ENCODE measurements around the gene CHDH.

Gene CHDH

DNA sequence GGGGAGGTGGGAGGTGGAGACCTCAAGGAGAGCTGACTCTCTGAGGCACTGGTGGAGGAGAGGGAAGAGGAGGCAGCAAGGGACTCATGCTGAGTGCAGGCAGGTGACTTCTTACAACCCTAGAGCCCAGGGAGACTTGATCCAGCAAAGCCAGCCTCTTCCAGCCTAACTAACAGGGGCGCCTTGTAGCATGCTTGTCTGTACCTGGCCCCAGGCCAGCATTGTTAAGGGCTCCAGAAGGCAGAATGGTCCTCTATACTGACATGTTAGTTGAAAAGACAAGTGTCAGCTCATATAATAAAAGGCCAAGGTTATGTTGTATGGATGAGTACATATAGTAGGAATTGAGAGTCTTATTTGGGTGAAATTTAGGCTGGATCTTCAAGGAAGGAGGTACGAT, 65.4 kb downstream of the CHDH start:
- Histone ChIP-seq H3K36me3 (replicated peaks) (no peaks in the 10 kb centered on the region), H3K27me3 (replicated peaks) (no peaks in the 10 kb centered on the region), H3K27ac (no peak overlapping the region), H3K4me3 (ENCODE audit: low read depth, low read length) (no peak overlapping the region)
- DNase-seq = no peak
- in situ Hi-C loops (cut with HindIII; ENCODE audit: low pct_ligation_motif_present, low sequenced_read_pairs) = no loop called here
- TF ChIP-seq, protein P1, sequence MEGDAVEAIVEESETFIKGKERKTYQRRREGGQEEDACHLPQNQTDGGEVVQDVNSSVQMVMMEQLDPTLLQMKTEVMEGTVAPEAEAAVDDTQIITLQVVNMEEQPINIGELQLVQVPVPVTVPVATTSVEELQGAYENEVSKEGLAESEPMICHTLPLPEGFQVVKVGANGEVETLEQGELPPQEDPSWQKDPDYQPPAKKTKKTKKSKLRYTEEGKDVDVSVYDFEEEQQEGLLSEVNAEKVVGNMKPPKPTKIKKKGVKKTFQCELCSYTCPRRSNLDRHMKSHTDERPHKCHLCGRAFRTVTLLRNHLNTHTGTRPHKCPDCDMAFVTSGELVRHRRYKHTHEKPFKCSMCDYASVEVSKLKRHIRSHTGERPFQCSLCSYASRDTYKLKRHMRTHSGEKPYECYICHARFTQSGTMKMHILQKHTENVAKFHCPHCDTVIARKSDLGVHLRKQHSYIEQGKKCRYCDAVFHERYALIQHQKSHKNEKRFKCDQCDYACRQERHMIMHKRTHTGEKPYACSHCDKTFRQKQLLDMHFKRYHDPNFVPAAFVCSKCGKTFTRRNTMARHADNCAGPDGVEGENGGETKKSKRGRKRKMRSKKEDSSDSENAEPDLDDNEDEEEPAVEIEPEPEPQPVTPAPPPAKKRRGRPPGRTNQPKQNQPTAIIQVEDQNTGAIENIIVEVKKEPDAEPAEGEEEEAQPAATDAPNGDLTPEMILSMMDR (IDR thresholded peaks at IDR 0.05; ENCODE audit: low read depth, low read length, missing control alignments) = no peak

DNA sequence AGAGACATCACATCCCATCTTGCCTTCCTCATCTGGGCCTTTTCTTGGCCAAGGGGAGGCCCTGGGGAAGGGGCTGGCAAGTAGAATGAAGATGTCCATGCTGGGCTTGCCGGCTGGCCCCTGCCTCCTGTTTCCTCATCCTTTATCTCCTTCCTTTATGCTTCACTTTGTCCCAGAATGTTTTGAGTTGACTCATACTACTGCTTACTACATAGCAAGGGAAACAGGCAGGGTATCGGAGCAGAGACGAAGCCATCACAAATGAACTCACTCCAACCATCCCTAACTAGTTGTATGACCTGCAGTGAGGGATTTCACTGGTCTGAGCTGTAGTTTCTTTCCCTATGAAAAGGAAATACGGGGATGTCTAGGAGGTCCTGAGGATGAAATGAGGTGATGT, 66.0 kb downstream of the CHDH start:
- H3K27me3 ChIP-seq (replicated peaks) = no peaks in the 10 kb centered on the region
- H3K4me3 ChIP-seq (ENCODE audit: low read depth, low read length) = no peak overlapping the region
- DNase-seq = no peak
- TF ChIP-seq, protein P1 (IDR thresholded peaks at IDR 0.05; ENCODE audit: low read depth, low read length, missing control alignments) = no peak
- in situ Hi-C loops (cut with HindIII; ENCODE audit: low pct_ligation_motif_present, low sequenced_read_pairs) = no loop called here
- H3K27ac ChIP-seq = no peak overlapping the region
- no peaks in the 10 kb centered on the region for H3K36me3 ChIP-seq (replicated peaks)

DNA sequence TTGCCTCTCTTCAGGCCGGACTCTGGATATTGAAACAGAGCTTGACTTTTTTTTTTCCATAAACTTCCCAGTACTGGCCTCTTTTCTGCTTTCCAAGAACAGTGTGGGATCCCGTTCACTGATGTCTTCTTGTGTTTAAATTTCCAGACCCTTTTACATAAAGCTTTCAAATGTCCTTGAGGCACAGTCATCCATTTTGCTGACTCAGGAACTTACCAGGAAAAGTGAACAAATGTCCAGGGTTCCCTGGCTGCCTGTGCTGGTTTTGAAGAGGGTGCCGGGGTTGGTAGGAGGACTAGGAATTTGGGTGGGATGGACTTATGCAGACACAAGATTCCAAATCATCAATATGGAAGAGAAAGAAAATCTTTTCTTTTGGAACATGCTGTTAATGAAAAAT, 68.1 kb downstream of the CHDH start:
- DNase-seq = no peak
- Histone ChIP-seq H3K27ac (no peak overlapping the region), H3K36me3 (replicated peaks) (no peaks in the 10 kb centered on the region), H3K4me3 (ENCODE audit: low read depth, low read length) (no peak overlapping the region), H3K27me3 (replicated peaks) (no peaks in the 10 kb centered on the region)
- TF ChIP-seq, protein P1 (IDR thresholded peaks at IDR 0.05; ENCODE audit: low read depth, low read length, missing control alignments) = no peak
- in situ Hi-C loops (cut with HindIII; ENCODE audit: low pct_ligation_motif_present, low sequenced_read_pairs) = no loop called here

DNA sequence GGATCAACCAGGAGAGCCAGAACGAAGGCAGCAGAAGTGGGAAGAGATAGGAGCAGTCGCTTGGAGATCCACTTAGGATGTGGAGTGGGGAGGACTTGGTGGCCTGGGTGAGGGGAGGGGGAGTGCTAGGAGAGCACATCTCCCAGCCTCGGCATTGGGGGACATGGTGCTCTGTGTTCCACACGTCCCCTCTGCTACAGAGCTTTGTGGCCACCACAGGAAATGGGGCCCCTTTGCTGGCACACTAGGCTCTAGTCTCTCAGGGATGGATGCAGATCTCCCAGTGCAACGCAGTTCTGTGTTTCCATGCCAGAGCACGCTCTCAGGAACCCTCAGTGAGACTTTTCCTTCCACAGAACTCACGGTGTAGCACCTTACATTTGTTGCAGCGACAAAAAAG, 68.8 kb downstream of the CHDH start:
- H3K36me3 ChIP-seq (replicated peaks) = no peaks in the 10 kb centered on the region
- TF ChIP-seq, protein P1 (IDR thresholded peaks at IDR 0.05; ENCODE audit: low read depth, low read length, missing control alignments) = no peak
- no peaks in the 10 kb centered on the region for H3K27me3 ChIP-seq (replicated peaks)
- no peak for DNase-seq
- in situ Hi-C loops (cut with HindIII; ENCODE audit: low pct_ligation_motif_present, low sequenced_read_pairs) = no loop called here
- H3K27ac ChIP-seq = no peak overlapping the region
- no peak overlapping the region for H3K4me3 ChIP-seq (ENCODE audit: low read depth, low read length)

DNA sequence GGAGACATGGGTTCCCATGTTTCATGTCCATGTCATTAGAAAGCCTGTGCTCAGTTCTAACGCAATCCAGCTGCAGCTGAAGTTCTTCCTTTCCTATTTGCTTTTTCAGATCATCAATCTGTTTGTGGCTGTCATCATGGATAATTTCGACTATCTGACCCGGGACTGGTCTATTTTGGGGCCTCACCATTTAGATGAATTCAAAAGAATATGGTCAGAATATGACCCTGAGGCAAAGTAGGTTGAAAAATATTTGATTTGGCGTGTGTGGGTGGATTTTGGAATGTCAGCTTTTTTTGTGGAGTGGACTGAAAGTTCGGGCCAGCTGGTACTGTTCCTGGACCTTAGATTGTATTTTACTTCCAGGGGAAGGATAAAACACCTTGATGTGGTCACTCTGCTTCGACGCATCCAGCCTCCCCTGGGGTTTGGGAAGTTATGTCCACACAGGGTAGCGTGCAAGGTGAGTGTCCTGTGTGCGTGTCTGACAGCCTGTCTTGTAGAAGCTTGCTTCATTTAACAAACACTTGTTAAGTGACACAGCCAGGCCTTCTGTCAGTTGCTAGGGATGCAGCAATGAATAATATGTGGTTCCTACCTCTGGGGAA, 69.6 kb downstream of the CHDH start:
- Histone ChIP-seq H3K27ac (no peak overlapping the region), H3K36me3 (replicated peaks) (no peaks in the 10 kb centered on the region), H3K27me3 (replicated peaks) (no peaks in the 10 kb centered on the region), H3K4me3 (ENCODE audit: low read depth, low read length) (no peak overlapping the region)
- in situ Hi-C loops (cut with HindIII; ENCODE audit: low pct_ligation_motif_present, low sequenced_read_pairs) = no loop called here
- no peak for DNase-seq
- TF ChIP-seq, protein P1 (IDR thresholded peaks at IDR 0.05; ENCODE audit: low read depth, low read length, missing control alignments) = no peak

DNA sequence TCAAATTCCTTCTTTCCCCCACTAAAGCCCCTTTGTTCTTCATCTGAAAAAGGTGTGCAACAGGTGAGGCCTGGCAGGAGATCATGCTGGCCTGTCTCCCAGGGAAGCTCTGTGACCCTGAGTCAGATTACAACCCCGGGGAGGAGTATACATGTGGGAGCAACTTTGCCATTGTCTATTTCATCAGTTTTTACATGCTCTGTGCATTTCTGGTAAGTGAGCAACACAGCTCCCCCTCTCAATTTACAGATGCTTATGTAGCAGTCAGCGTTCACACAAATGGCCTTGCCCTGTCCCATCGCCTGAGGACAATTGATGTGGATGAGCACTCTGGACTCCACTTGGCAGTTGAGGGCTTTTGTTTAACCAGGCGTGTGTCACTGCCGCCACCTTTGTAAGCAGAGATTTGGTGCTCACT, 70.4 kb downstream of the CHDH start:
- DNase-seq = no peak
- no peaks in the 10 kb centered on the region for H3K36me3 ChIP-seq (replicated peaks)
- in situ Hi-C loops (cut with HindIII; ENCODE audit: low pct_ligation_motif_present, low sequenced_read_pairs) = no loop called here

More for the DNA sequence above, 70.4 kb downstream of the CHDH start:
- H3K4me3 ChIP-seq (ENCODE audit: low read depth, low read length) = no peak overlapping the region
- H3K27me3 ChIP-seq (replicated peaks) = no peaks in the 10 kb centered on the region
- no peak overlapping the region for H3K27ac ChIP-seq
- TF ChIP-seq, protein P1 (IDR thresholded peaks at IDR 0.05; ENCODE audit: low read depth, low read length, missing control alignments) = no peak

Measured in brain microvascular endothelial cell (primary cell).